Kidney (tissue), 14 donors: ENCODE results near the gene NPHP4. TPM values are rescaled to one million over a fixed set of nuclear protein-coding genes. Genes with fewer than 3 reads are reported as not detected.

Source experiments
- DNase-seq, 5 donors: peaks; one replicate each; pipeline ENCODE4 v3.0.0-alpha.2; 2013 to 2020
- FAIRE-seq: peaks from 2 replicates; lab custom pipeline; 2012; peaks lifted over from hg19 to GRCh38; lab: Jason Lieb, UNC
- H3K27ac ChIP-seq, 2 donors: one replicate each; pipeline ENCODE4 v1.7.0; 2013; ENCODE audit warnings: low read depth in 2 of 2, low read length in 2 of 2, inconsistent platforms in 1 of 2
- H3K27me3 ChIP-seq: one replicate; pipeline ENCODE4 v1.7.1; 2013; ENCODE audit warnings: low read length, inconsistent platforms; ENCODE audit not compliant: control insufficient read depth, insufficient read depth
- H3K36me3 ChIP-seq, 3 donors: one replicate each; pipeline versions ENCODE4 v1.7.0 to v1.7.1; 2013; ENCODE audit warnings: low read length in 3 of 3, control low read depth in 1 of 3, inconsistent platforms in 1 of 3; ENCODE audit not compliant: insufficient read depth in 3 of 3, control insufficient read depth in 2 of 3
- H3K4me1 ChIP-seq, 3 donors: one replicate each; pipeline versions ENCODE4 v1.7.0 to v1.7.1; 2013; ENCODE audit warnings: low read length in 3 of 3, inconsistent platforms in 1 of 3, low read depth in 1 of 3; ENCODE audit not compliant: control insufficient read depth in 2 of 3, insufficient read depth in 2 of 3
- H3K4me3 ChIP-seq, 3 donors: one replicate each; pipeline versions ENCODE4 v1.7.0 to v1.8.1; 2013; ENCODE audit warnings: low read length in 3 of 3, control low read depth in 1 of 3, inconsistent platforms in 1 of 3
- H3K9ac ChIP-seq, 3 donors: one replicate each; pipeline versions ENCODE4 v1.7.0 to v1.7.1; 2013; ENCODE audit warnings: low read length in 3 of 3, control low read depth in 1 of 3, inconsistent platforms in 1 of 3
- H3K9me3 ChIP-seq, 3 donors: one replicate each; pipeline versions ENCODE4 v1.7.0 to v1.7.1; 2013; ENCODE audit warnings: low read length in 3 of 3, control low read depth in 1 of 3, inconsistent platforms in 1 of 3; ENCODE audit not compliant: control insufficient read depth in 2 of 3, insufficient read depth in 1 of 3
- CTCF ChIP-seq: IDR thresholded peaks from 3 replicates; pipeline ENCODE4 v1.5.1; 2012; ENCODE audit warnings: mild to moderate bottlenecking, moderate library complexity, borderline replicate concordance; ENCODE audit not compliant: insufficient read depth; ENCODE audit errors: extremely low read depth
- intact Hi-C: fragments of 100-400 bp; cut with DNase I; formaldehyde crosslinking; loops from one replicate; pipeline ENCODE4 v1.11.1; 2022
- polyA plus RNA-seq: library from polyadenylated mRNA; stranded (reverse); fragments of 350-450 nt; fragmentation: Illumina TruSeq; extraction: RNeasy Lipid Tissue Mini Kit (QIAGEN cat#74804); gene quantifications from one replicate; pipeline ENCODE4 v1.2.3, GENCODE V29; 2014; ENCODE audit warnings: low read depth, low replicate concordance; ENCODE audit not compliant: insufficient read depth
- total RNA-seq: library from RNA; stranded (reverse); fragmentation: NEBNext Ultra II Directional; extraction: Animal tissue kit (Norgen Biotek cat#: 25700); gene quantifications from one replicate; pipeline ENCODE4 v1.2.1, GENCODE V29; 2021
- donor health status: control.
- donor health status: control.
- donor health status: control.
- donor health status: control.
- donor health status: control.
- donor health status: DM: yes; HTN: yes; CAD: no.
- donor health status: Normal renal cell carcinoma (clear cell type).

The NPHP4 gene
- total and polyA plus RNA-seq, 2 donors from 2014 or later = 2.9 to 16.1 TPM

GRCh38 chr1:6003568-6004411 is 11.6 kb upstream of the NPHP4 start:
- TF ChIP-seq CTCF = no peak
- no peaks in the 10 kb centered on the region for H3K4me1 ChIP-seq
- no peaks in the 10 kb centered on the region for H3K36me3 ChIP-seq
- no peaks in the 10 kb centered on the region for H3K9me3 ChIP-seq
- H3K9ac ChIP-seq = no peak overlapping the region
- H3K27ac ChIP-seq = no peak overlapping the region
- intact Hi-C loops = no loop called here
- no peak overlapping the region for H3K4me3 ChIP-seq
- DNase-seq = peak in 4 of 5 donors; percentile 22 to 69 (median 63)
- no peak for FAIRE-seq
- no peaks in the 10 kb centered on the region for H3K27me3 ChIP-seq

- intact Hi-C loops = no loop called here
- H3K4me3 ChIP-seq = no peak overlapping the region
- H3K9me3 ChIP-seq = no peaks in the 10 kb centered on the region
- H3K36me3 ChIP-seq = no peaks in the 10 kb centered on the region
- H3K27me3 ChIP-seq = no peaks in the 10 kb centered on the region
- no peaks in the 10 kb centered on the region for H3K4me1 ChIP-seq
- FAIRE-seq = no peak
- no peak overlapping the region for H3K9ac ChIP-seq
- no peak overlapping the region for H3K27ac ChIP-seq
- peak in 2 of 5 donors; percentile 18 to 71 for DNase-seq
- TF ChIP-seq CTCF = no peak
Measured at GRCh38 chr1:6002714-6003501, 10.7 kb upstream of the NPHP4 start.

GRCh38 chr1:6001992-6002576 is 9.9 kb upstream of the NPHP4 start:
- peak in 1 of 5 donors; percentile 63 for DNase-seq
- H3K27ac ChIP-seq = no peak overlapping the region
- no peaks in the 10 kb centered on the region for H3K4me1 ChIP-seq
- FAIRE-seq = no peak
- H3K36me3 ChIP-seq = no peaks in the 10 kb centered on the region
- intact Hi-C loops = no loop called here
- no peaks in the 10 kb centered on the region for H3K9me3 ChIP-seq
- H3K27me3 ChIP-seq = no peaks in the 10 kb centered on the region
- H3K9ac ChIP-seq = no peak overlapping the region
- no peak overlapping the region for H3K4me3 ChIP-seq
- TF ChIP-seq CTCF = no peak
